ENCODE measurements around the gene RCN1. TPM values are rescaled to one million over a fixed set of nuclear protein-coding genes. Genes with fewer than 3 reads are reported as not detected.
"Not testable (repeated sequence)": the region's sequence is repeated elsewhere in the genome, so short reads cannot be mapped to it uniquely, and the experiment has no call there.

Gene RCN1
- total RNA-seq, 2 donors from 2014 or later: 27.7 to 29.7 TPM

DNA sequence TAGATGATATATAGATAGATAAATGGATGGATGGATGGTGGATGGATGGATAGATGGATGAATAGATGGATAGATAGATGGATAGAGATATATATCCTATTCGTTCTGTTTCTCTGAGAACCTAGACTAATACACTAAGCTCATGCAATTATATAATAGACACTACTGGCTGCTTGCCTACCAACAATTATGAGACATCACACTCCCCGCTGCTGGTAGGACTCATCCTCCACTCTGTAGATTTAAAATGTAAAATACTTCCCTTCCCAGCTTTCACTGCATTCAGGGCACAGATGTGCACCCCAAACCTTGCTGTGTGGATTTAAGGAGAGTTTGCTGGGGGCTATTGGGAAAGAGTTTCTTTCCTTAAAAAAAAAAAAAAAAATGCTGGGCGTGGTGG is 28.3 kb upstream of the RCN1 start:
- Histone ChIP-seq H3K36me3 (no peaks in the 10 kb centered on the region), H3K27me3 (no peaks in the 10 kb centered on the region), H3K9me3 (no peaks in the 10 kb centered on the region), H3K4me1 (no peaks in the 10 kb centered on the region), H3K4me3 (no peak overlapping the region), H3K27ac (no peak overlapping the region)
- TF ChIP-seq, protein P1, sequence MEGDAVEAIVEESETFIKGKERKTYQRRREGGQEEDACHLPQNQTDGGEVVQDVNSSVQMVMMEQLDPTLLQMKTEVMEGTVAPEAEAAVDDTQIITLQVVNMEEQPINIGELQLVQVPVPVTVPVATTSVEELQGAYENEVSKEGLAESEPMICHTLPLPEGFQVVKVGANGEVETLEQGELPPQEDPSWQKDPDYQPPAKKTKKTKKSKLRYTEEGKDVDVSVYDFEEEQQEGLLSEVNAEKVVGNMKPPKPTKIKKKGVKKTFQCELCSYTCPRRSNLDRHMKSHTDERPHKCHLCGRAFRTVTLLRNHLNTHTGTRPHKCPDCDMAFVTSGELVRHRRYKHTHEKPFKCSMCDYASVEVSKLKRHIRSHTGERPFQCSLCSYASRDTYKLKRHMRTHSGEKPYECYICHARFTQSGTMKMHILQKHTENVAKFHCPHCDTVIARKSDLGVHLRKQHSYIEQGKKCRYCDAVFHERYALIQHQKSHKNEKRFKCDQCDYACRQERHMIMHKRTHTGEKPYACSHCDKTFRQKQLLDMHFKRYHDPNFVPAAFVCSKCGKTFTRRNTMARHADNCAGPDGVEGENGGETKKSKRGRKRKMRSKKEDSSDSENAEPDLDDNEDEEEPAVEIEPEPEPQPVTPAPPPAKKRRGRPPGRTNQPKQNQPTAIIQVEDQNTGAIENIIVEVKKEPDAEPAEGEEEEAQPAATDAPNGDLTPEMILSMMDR (IDR thresholded peaks at IDR 0.05): no peak
- DNase-seq (ENCODE audit: low spot score): no peak

DNA sequence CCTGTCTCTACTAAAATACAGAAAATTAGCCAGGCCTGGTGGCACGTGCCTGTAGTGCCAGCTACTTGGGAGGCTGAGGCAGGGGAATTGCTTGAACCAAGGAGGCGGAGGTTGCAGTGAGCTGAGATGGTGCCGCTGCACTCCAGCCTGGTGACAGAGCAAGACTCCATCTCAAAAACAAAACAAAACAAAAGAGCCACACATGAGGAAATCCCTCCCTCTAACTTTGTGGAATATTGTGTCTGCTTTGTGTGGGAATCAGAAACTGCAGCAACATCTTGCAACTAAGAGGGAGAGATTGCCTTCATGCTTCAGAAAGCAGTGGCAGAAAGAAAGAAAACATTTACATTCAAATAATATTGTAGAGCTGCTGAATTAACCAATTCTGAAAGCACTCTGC is 27.8 kb upstream of the RCN1 start:
- H3K27ac ChIP-seq; H3K27me3 ChIP-seq; DNase-seq (ENCODE audit: low spot score); H3K4me1 ChIP-seq; H3K36me3 ChIP-seq; H3K9me3 ChIP-seq; H3K4me3 ChIP-seq: not testable (repeated sequence)

- no peaks in the 10 kb centered on the region for H3K9me3 ChIP-seq
- no peaks in the 10 kb centered on the region for H3K27me3 ChIP-seq
- no peaks in the 10 kb centered on the region for H3K36me3 ChIP-seq
- H3K4me3 ChIP-seq: no peak overlapping the region
- TF ChIP-seq, protein P1 (IDR thresholded peaks at IDR 0.05): no peak
- H3K27ac ChIP-seq: no peak overlapping the region
- no peak for DNase-seq (ENCODE audit: low spot score)
- H3K4me1 ChIP-seq: no peaks in the 10 kb centered on the region
Measured at GRCh38 chr11:32065865-32066629, 24.8 kb upstream of the RCN1 start.

- DNase-seq (ENCODE audit: low spot score): no peak
- Histone ChIP-seq H3K9me3 (no peaks in the 10 kb centered on the region), H3K27me3 (no peaks in the 10 kb centered on the region)
Measured at GRCh38 chr11:32068134-32068870, 22.6 kb upstream of the RCN1 start.

DNA sequence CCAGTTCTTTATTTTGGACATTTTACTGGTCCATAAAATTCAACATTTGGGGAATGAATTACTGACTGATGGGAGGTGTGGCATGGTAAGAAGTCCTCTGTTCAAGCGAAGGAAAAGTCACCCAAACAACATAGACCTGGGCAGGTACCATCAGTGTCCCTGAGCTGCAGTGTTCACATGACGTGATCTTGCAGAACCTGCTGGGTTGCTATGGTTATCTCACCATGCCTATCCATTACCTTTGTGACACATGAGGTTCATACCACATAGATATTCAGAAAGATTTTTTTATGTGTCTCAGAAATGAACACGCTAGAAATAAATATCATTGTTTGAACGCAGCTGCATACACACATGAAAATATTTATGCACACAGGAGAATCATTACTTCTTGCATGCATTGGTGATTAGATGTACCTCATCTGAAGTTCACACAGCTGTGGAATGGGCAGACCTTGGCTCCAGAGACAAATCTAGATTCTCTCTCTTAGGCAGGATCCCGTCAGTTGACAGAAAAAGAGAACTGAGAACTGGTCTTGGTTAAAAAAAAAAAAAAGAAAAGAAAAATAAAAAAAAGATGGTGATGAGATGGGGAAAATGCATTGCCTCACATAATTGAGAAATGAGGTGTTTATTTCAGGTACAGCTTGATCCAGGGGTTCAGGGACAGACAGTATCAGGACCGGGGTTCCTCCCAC is 21.4 kb upstream of the RCN1 start:
- H3K27me3 ChIP-seq: no peaks in the 10 kb centered on the region
- H3K4me1 ChIP-seq: no peaks in the 10 kb centered on the region

More at GRCh38 chr11:32068134-32068870, 22.6 kb upstream of the RCN1 start:
- H3K4me3 ChIP-seq: no peak overlapping the region
- TF ChIP-seq, protein P1 (IDR thresholded peaks at IDR 0.05): no peak
- H3K36me3 ChIP-seq: no peaks in the 10 kb centered on the region
- H3K27ac ChIP-seq: no peak overlapping the region
- H3K4me1 ChIP-seq: no peaks in the 10 kb centered on the region

More for the DNA sequence above, 21.4 kb upstream of the RCN1 start:
- Histone ChIP-seq H3K9me3 (no peaks in the 10 kb centered on the region), H3K27ac (no peak overlapping the region), H3K36me3 (no peaks in the 10 kb centered on the region), H3K4me3 (no peak overlapping the region)
- no peak for DNase-seq (ENCODE audit: low spot score)
- TF ChIP-seq, protein P1 (IDR thresholded peaks at IDR 0.05): no peak
